ENCODE results near the gene PNMA8C.

PNMA8C gene

GRCh38 chr19:46428239-46429135, at the start of gene PNMA8C:
PNMA8C (minus strand) TSS chr19:46428936; CDS start chr19:46428359, 577 bp downstream.
- DNase-seq: no peak

- DNase-seq: no peak
These were observed 47.2 kb upstream of the PNMA8C start for GRCh38 chr19:46475986-46476385.

- no peak for DNase-seq
These were observed 45.5 kb upstream of the PNMA8C start for GRCh38 chr19:46474211-46474610.

- DNase-seq: no peak
These were observed 43.9 kb upstream of the PNMA8C start for GRCh38 chr19:46472592-46472991.

- no peak for DNase-seq
These were observed 43.2 kb upstream of the PNMA8C start for GRCh38 chr19:46471811-46472543.

GRCh38 chr19:46471116-46471733, 42.5 kb upstream of the PNMA8C start, which contains the start of gene PNMA8A:
PNMA8A (minus strand) TSS chr19:46471563; CDS start chr19:46471035, 528 bp downstream.
- no peak for DNase-seq

GRCh38 chr19:46470376-46470775, 41.6 kb upstream of the PNMA8C start:
- no peak for DNase-seq

- no peak for DNase-seq
These were observed 40.9 kb upstream of the PNMA8C start for GRCh38 chr19:46469541-46470185.

GRCh38 chr19:46466536-46467196, 37.9 kb upstream of the PNMA8C start:
- no peak for DNase-seq

GRCh38 chr19:46463516-46463915, 34.8 kb upstream of the PNMA8C start:
- no peak for DNase-seq

GRCh38 chr19:46461537-46461936, 32.8 kb upstream of the PNMA8C start:
- no peak for DNase-seq

- DNase-seq: no peak
These were observed 32.2 kb upstream of the PNMA8C start for GRCh38 chr19:46460981-46461380.

GRCh38 chr19:46460055-46460454, 31.3 kb upstream of the PNMA8C start:
- DNase-seq: no peak

GRCh38 chr19:46456930-46457329, 28.2 kb upstream of the PNMA8C start:
- no peak for DNase-seq

GRCh38 chr19:46454244-46454643, 25.5 kb upstream of the PNMA8C start:
- DNase-seq: no peak

- DNase-seq: no peak
These were observed 24.9 kb upstream of the PNMA8C start for GRCh38 chr19:46453661-46454060.

- no peak for DNase-seq
These were observed 23.4 kb upstream of the PNMA8C start for GRCh38 chr19:46452186-46452585.

- no peak for DNase-seq
These were observed 22.6 kb upstream of the PNMA8C start for GRCh38 chr19:46451352-46451751.

- no peak for DNase-seq
These were observed 22.0 kb upstream of the PNMA8C start for GRCh38 chr19:46450737-46451136.

- no peak for DNase-seq
These were observed 20.5 kb upstream of the PNMA8C start for GRCh38 chr19:46449228-46449627.

- no peak for DNase-seq
These were observed 19.9 kb upstream of the PNMA8C start for GRCh38 chr19:46448601-46449000.

- no peak for DNase-seq
These were observed 19.1 kb upstream of the PNMA8C start for GRCh38 chr19:46447824-46448223.

Measured in SW 1271 (cell line).